ENCODE data around the gene MON1A.
A peak's percentile ranks its signal among the peaks of the same experiment; 100 is the strongest.

MON1A gene

GRCh38 chr3:49889296-49889695 is 40.3 kb downstream of the MON1A start:
- no peak for DNase-seq
- TF ChIP-seq GATA1 (IDR thresholded peaks at IDR 0.05; ENCODE audit: low read depth, low read length) (no peak), POLR2A (IDR thresholded peaks at IDR 0.05; ENCODE audit: low read length) (no peak)

DNA sequence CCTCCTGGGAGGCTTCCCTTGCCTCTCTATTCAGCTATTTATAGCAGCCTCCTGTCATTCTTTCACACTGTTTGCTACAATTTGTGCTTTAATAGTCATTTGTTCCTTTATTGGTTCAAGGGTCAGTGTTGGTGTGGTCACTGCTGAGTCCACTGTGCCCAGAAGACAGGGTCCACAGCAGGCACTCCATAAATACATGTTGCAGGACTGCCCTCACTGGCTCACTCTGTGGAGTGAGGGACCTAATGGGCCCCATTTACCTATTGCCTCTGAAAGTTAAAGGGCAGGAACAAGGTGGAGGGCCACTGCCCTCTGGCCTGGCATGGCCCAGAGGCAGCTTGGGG is 42.7 kb downstream of the MON1A start:
- no peak for DNase-seq
- TF ChIP-seq POLR2A (IDR thresholded peaks at IDR 0.05; ENCODE audit: low read length) (no peak), GATA1 (IDR thresholded peaks at IDR 0.05; ENCODE audit: low read depth, low read length) (no peak)

DNA sequence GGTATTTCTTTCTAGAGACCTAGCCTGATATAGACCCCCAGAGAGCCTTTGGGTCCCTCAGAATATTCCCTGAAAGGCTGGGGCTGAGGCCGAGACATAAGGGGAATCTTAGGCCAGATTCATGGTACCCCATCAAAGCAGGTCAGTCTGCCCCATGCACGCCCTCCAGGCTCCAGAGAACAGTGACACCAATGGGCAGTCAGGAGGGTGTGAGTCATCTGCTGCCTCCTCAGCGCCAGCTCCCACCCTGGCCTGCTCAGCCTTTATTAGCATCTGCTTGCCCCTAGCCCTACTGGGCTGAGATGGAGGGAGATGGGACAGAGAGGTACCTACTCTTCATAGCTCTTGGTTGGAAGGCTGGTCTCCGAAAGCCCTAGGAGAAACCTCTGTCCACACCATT is 45.6 kb downstream of the MON1A start:
- DNase-seq, result no peak
- TF ChIP-seq GATA1 (IDR thresholded peaks at IDR 0.05; ENCODE audit: low read depth, low read length) (no peak), POLR2A (IDR thresholded peaks at IDR 0.05; ENCODE audit: low read length) (no peak)

DNA sequence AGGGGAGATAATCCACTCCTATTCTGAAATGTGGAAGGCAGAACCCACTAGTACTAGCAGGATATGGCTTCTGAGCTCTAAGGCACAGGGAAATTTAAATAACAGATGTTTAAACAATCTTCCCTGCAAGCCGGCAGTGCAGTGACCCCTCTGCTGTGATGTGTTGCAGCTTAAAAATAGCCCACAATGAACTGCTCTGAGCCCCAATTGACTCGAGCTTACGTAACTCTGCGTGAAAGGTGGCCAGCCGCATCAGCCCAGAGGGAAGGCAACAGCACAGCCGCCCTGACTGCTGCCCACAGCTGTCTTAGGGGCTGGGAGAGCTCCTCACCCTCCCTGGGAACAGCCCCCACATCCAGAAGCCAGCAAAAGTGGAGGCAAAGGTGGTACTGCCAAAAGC is 47.4 kb downstream of the MON1A start:
- no peak for TF ChIP-seq POLR2A (IDR thresholded peaks at IDR 0.05; ENCODE audit: low read length)
- TF ChIP-seq GATA1 (IDR thresholded peaks at IDR 0.05; ENCODE audit: low read depth, low read length), result no peak
- DNase-seq, result no peak

GRCh38 chr3:49880581-49881315 is 48.9 kb downstream of the MON1A start:
- DNase-seq, result peak; percentile 75 to 87
- no peak for TF ChIP-seq POLR2A (IDR thresholded peaks at IDR 0.05; ENCODE audit: low read length)
- TF ChIP-seq GATA1 (IDR thresholded peaks at IDR 0.05; ENCODE audit: low read depth, low read length), result no peak

DNA sequence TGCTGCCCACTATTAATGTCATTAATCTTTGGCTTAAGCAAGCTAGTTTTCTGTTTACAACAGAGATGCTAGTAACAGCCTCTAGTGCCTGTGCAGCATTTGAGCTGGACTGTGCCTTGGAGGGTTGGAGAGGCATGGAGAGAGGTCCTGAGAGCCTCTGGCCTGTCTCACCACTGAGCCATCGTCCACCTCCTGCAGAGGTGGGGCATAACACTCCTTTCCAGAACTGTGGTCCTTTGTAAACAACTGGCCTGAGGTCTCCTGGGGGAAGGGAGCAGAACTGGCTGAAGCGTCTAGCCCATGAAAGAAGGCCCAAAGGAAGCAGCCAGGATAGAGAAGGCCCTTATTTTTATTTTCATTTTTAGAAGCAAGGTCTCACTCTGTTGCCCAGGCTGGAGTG is 49.9 kb downstream of the MON1A start:
- no peak for DNase-seq
- TF ChIP-seq POLR2A (IDR thresholded peaks at IDR 0.05; ENCODE audit: low read length) (no peak), GATA1 (IDR thresholded peaks at IDR 0.05; ENCODE audit: low read depth, low read length) (no peak)

DNA sequence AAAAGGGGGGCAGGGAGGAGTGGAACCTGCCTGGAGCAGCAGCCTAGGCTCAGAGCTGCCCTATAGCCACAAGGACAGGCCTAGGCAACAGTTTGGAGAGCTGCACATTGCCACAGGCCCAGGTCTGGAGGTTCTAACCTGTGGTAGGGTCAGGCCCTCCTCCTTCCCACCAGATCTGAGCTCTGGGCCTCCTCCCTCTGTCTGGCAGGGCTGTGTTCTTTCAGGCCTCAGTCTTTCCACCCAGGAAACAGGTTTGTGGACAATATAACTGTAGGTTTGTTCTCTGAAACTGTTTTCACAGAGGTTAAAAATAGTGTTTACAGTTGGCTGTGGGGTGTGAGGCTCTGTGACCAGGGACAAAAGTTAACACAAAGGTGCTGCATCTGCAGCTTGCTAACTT is 50.9 kb downstream of the MON1A start:
- DNase-seq, result no peak
- TF ChIP-seq POLR2A (IDR thresholded peaks at IDR 0.05; ENCODE audit: low read length) (no peak), GATA1 (IDR thresholded peaks at IDR 0.05; ENCODE audit: low read depth, low read length) (no peak)

DNA sequence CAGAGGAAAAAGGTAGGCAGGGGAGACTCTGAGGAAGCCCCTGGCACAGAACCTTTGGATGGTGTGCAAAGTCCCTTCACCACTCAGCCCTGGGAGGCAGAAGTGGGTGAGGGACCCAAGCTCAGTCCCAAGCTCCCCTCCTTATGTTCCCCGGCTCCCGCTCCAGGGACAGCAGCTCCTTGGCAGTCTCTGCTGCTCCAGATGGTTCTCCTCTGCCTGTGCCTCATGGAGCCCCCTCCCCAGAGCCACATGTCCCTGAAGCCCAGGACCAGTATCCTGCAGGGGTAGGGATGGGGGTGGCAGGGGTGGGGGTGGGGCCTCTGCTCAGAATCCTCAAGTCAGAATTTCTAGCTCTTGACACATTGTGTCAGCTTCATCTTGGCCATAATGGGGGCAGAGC is 51.9 kb downstream of the MON1A start:
- no peak for DNase-seq
- TF ChIP-seq POLR2A (IDR thresholded peaks at IDR 0.05; ENCODE audit: low read length), result no peak
- no peak for TF ChIP-seq GATA1 (IDR thresholded peaks at IDR 0.05; ENCODE audit: low read depth, low read length)

- TF ChIP-seq GATA1 (IDR thresholded peaks at IDR 0.05; ENCODE audit: low read depth, low read length) (no peak), POLR2A (IDR thresholded peaks at IDR 0.05; ENCODE audit: low read length) (no peak)
- no peak for DNase-seq
Measured at GRCh38 chr3:49876567-49876966, 53.0 kb downstream of the MON1A start.

- no peak for TF ChIP-seq POLR2A (IDR thresholded peaks at IDR 0.05; ENCODE audit: low read length)
- TF ChIP-seq GATA1 (IDR thresholded peaks at IDR 0.05; ENCODE audit: low read depth, low read length), result peak; percentile 74
- peak; percentile 87 to 95 for DNase-seq
Measured at GRCh38 chr3:49873623-49874022, 56.0 kb downstream of the MON1A start.

DNA sequence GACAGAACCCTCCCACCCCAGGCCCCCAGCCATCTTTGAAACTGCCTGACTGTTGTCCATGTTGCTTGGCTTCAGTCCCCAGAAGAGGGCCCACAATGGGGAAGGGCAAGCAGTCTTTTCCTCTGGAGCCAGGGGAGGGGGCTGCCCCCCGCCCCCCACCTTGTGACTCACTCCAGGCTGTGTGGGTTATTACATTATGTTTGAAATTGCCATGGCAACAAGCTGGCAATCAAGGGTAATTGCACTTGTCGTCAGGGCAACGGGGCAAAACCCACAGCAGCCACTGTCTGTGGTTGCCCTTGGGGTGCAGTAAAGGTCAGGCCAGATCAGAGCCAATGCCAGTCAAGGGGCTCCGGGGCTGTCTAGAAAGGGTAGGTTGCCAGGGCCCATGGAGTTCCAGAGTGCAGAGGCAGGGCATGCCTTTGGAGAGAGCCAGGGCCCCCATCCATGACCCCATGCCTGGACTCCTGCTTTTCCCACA is 56.8 kb downstream of the MON1A start:
- TF ChIP-seq GATA1 (IDR thresholded peaks at IDR 0.05; ENCODE audit: low read depth, low read length) (no peak), POLR2A (IDR thresholded peaks at IDR 0.05; ENCODE audit: low read length) (no peak)
- DNase-seq, result peak; percentile 44 to 71

GRCh38 chr3:49871531-49872153 is 58.0 kb downstream of the MON1A start:
- TF ChIP-seq POLR2A (IDR thresholded peaks at IDR 0.05; ENCODE audit: low read length) (no peak), GATA1 (IDR thresholded peaks at IDR 0.05; ENCODE audit: low read depth, low read length) (no peak)
- DNase-seq, result no peak

DNA sequence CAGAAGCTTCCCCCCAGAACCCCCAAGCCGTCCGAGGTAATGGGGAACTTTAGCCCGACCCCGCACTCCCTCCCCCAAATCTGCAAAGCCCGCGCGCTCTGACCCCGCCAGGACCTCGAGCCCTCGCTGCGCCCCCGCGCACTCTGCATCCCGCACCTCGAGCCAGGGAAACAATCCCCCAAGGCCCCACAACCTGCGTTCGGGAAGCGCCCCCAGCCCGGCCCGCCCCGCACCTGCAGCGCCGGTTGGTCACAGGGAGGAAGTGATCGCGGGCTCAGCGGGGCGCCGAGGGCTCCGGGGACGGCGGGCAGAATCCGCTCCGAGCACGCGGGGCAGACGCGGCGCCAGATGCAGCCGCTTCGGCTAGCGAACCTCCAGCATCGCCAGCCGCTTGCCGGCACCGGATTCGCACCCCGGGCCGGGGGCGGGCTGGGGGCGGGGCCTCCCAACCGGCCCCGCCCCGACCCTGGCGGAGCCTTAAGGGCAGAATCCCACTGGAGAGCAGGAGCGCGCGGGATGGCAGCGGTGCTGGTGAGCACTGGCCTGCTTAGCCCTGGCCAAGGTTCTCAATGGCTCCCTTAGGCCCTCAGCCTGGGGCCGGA is 60.0 kb downstream of the MON1A start, which contains the start of gene CAMKV:
TSS of gene CAMKV (minus strand) at position 382 of the 602 bp plus-strand sequence. CDS start 7,518 bp downstream, outside the sequence.
- DNase-seq, result no peak
- no peak for TF ChIP-seq POLR2A (IDR thresholded peaks at IDR 0.05; ENCODE audit: low read length)
- no peak for TF ChIP-seq GATA1 (IDR thresholded peaks at IDR 0.05; ENCODE audit: low read depth, low read length)

DNA sequence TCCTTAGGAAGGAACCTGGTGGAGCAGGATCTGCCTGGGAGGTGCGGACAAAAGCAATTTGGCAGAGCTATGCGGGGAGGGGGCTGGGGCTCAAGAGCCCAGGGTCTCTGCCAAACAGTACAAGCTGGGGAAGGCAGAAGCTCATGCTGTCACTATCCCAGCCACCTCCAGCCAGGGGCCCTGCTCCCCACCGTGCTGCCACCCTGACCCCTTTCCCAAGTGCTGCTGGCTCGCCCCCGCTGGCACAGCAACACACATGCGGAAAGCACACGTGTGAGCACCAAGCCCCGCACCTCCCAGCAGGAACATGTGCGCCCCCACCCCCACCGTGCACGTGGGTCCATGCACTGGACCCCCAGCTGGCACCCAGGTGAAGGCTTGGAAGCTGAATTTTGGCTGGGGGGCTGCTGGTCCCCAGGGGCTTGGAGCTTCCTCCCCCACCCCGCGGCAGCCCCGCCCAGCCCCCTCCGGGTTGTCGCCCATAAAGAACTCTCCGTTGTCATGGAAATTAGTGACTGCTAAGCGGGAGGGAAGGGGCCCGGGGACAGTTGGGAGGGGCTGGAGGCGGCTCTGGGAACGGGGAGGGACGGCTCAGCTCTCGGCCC is 60.6 kb downstream of the MON1A start:
- DNase-seq, result no peak
- TF ChIP-seq GATA1 (IDR thresholded peaks at IDR 0.05; ENCODE audit: low read depth, low read length) (no peak), POLR2A (IDR thresholded peaks at IDR 0.05; ENCODE audit: low read length) (no peak)
